ENCODE results near the gene SIRT6. TPM values are rescaled to one million over a fixed set of nuclear protein-coding genes. Genes with fewer than 3 reads are reported as not detected.

The SIRT6 gene
- 10 to 100 TPM; 10.7 to 16.3 TPM for total RNA-seq

GRCh38 chr19:4182084-4182810, at the start of gene SIRT6, which contains the start of gene ANKRD24:
TSS of gene SIRT6 (minus strand) at chr19:4182563. CDS start at chr19:4182539, 24 bp downstream.
TSS of gene ANKRD24 (plus strand) at chr19:4182689. CDS start at chr19:4186426, 3,737 bp downstream.

DNA sequence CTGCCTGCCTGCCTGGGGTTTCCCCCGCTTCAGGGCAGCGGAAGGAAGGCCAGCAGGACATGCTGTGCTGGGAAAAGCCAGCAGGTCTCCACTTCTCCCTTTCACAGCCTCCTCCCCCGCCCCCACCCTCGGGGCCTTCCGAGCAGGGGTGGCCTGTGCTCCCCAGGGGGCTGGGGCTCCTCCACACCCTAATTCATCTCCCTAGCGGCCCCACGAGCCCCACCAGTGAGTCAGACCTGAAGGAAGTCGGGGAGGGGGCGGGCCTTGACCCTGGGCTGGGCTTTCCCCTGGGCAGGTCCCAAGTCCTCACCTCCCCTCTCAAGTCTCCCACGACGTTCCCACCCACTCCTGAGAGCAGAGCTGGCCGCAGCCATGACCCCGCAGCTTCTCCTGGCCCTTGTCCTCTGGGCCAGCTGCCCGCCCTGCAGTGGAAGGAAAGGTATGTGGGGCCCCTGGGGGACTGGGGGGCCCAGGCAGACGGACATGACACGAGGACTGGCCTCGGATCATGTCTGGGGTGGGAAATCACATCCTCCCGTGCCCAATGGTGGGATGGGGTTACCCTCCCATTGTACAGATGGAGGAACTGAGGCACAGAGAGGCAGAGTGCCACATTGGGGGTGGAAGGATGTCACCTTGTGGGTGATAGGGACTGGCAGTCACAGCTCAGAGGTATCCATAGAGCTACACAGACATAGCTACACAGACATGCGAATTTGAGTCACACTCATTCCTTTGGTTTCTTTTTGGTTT, 47.0 kb upstream of the SIRT6 start, which contains the start of gene EBI3:
Gene EBI3 (plus strand): TSS at position 345 of the 753 bp plus-strand sequence. CDS start 28 bp downstream, at position 373.

Small RNA genes within 50 kb of the gene (small RNA-seq; reads per million reads assigned to genes)
- 0 reads per million in 2 donors for gene RF00017

Other genes with a start within 250 kb of the SIRT6 start
- gene NMRK2, start 249.5 kb downstream of the SIRT6 start, total RNA-seq, result not detected
- 100 to 1,000 TPM in 1 of 2 donors, 10 to 100 TPM in 1; 92.2 to 103 TPM for gene DAPK3, start 211.5 kb downstream of the SIRT6 start, total RNA-seq
- gene EEF2, start 197.1 kb downstream of the SIRT6 start, total RNA-seq, result 1,000 to 10,000 TPM in 1 of 2 donors, 100 to 1,000 TPM in 1; 847 to 1,562 TPM
- 10 to 100 TPM; 18.6 to 31.0 TPM for gene PIAS4, start 174.8 kb downstream of the SIRT6 start, total RNA-seq
- 10 to 100 TPM; 24.6 to 31.0 TPM for gene ZBTB7A, start 115.7 kb downstream of the SIRT6 start, total RNA-seq
- gene MAP2K2, start 58.4 kb downstream of the SIRT6 start, total RNA-seq, result 100 to 1,000 TPM; 158 to 199 TPM
- not detected for gene CREB3L3, start 28.9 kb downstream of the SIRT6 start, total RNA-seq
- under 1 TPM in 1 of 2 donors, not detected in 1; 0.34 TPM for gene ANKRD24, start 126 bp upstream of the SIRT6 start, total RNA-seq
- gene EBI3, start 47.0 kb upstream of the SIRT6 start, total RNA-seq, result not detected
- 10 to 100 TPM; 18.9 to 28.3 TPM for gene YJU2, start 64.5 kb upstream of the SIRT6 start, total RNA-seq
- not detected for gene SHD, start 96.7 kb upstream of the SIRT6 start, total RNA-seq
- not detected for gene TMIGD2, start 119.8 kb upstream of the SIRT6 start, total RNA-seq
- gene FSD1, start 122.0 kb upstream of the SIRT6 start, total RNA-seq, result 1 to 10 TPM in 1 of 2 donors, under 1 TPM in 1; 0.69 to 1.7 TPM
- gene STAP2, start 156.3 kb upstream of the SIRT6 start, total RNA-seq, result 10 to 100 TPM; 15.7 to 16.2 TPM
- gene MPND, start 161.0 kb upstream of the SIRT6 start, total RNA-seq, result 1 to 10 TPM; 3.4 to 8.3 TPM
- gene SH3GL1, start 218.0 kb upstream of the SIRT6 start, total RNA-seq, result 10 to 100 TPM; 53.3 to 58.3 TPM
- 10 to 100 TPM; 15.1 to 30.6 TPM for gene CHAF1A, start 220.1 kb upstream of the SIRT6 start, total RNA-seq

All from melanocyte of skin (primary cell).